KOPT-K1 (cell line): Measurements from ENCODE around the gene PAX2.

Experiments used
- H3K27ac ChIP-seq: fragments of 200-600 bp; sonication (generic); 2 replicates; pipeline ENCODE4 v1.5.1; 2016; ENCODE audit warnings: antibody characterized with exemption, mild to moderate bottlenecking, low read depth, low read length; ENCODE audit not compliant: poor library complexity, severe bottlenecking
- H3K36me3 ChIP-seq: fragments of 200-600 bp; sonication (generic); 2 replicates; pipeline ENCODE4 v1.5.1; 2017; ENCODE audit warnings: antibody characterized with exemption, mild to moderate bottlenecking, low read length, moderate library complexity; ENCODE audit not compliant: insufficient read depth
- H3K9me3 ChIP-seq: fragments of 200-600 bp; sonication (generic); 2 replicates; pipeline ENCODE4 v1.5.1; 2017; ENCODE audit warnings: antibody characterized with exemption, low read length, mild to moderate bottlenecking; ENCODE audit not compliant: insufficient read depth, poor library complexity, severe bottlenecking

Gene PAX2

DNA sequence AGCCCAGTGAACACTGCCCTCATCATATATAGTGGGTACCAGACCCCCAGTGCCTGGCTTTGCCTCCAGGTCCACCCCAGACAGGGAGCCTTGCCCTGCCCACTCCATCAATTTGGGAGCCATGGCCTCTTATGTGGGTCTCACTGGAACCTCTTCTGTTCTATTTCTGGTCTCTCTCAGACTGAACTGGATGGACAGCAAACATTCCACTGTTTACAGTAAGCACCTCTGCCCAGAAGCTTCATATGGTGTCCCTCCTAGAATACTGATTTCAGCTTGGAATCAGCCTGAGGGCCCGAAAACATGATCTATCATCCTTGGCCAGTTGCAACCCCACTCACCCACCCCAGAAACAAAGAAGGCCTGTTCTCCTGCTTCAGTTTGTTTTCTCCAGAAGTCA is 86.4 kb downstream of the PAX2 start:
- H3K9me3 ChIP-seq, result no peaks in the 10 kb centered on the region
- no peak overlapping the region for H3K27ac ChIP-seq
- H3K36me3 ChIP-seq, result no peaks in the 10 kb centered on the region

DNA sequence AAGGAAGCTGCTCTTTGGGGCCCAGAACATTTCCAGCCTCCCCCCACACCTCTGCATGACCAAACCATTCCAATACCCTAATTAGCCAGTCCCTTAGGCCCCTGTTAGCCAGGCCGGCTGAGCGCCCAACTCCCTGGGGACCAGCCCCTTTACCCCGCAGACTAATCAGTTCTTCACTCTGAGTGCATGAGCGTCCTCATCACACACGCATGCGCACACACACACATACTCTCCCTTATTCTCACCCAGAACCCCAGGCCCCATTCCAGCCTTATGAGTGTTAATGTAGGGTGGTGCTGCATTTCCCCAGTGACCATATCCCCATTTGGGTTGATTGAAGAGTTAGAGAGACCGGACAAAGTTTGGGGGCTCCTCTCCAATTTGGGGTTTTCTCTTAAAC is 90.4 kb downstream of the PAX2 start:
- Histone ChIP-seq H3K27ac (no peak overlapping the region), H3K36me3 (no peaks in the 10 kb centered on the region), H3K9me3 (peaks cover under 1% of the 10 kb centered on the region)

DNA sequence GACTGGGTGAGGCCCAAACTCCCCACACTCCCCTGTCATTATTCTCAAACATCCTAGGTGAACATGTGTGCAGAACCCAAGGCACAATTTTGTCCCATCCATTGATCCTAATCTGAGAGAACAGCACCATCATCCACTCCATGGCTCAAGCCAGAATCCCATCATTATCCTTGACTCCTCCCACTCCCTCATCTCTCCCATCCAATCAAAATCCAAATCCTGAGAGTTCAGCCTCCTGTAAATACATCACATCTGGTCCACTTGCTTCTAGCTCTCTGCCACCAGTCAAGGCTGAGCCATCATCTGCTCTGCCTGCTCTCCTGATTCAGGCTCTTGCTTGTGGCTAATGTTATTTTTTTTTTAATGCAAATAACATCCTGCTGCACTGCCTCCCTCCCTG is 91.5 kb downstream of the PAX2 start:
- Histone ChIP-seq H3K27ac (no peak overlapping the region), H3K9me3 (peaks cover 4% of the 10 kb centered on the region), H3K36me3 (no peaks in the 10 kb centered on the region)

DNA sequence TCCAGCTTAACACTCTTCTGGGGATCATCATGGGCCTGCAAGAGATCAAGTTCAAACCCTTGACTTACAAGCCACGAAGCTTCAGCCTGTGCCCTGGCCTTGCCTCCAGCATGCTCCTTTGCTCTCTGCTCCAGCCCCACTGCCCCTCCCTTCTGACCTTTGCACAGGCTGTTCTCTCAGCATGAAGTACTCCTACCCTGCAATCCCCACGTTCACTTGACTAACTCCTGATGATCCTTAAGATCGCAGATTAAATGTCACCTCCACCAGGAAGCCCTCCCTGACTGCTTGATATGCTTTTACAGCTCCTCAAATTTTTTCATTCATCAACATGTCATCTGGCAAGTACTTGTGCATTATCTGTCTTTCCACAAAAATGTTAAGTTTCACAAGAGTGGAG is 91.9 kb downstream of the PAX2 start:
- Histone ChIP-seq H3K36me3 (no peaks in the 10 kb centered on the region), H3K27ac (no peak overlapping the region), H3K9me3 (peaks cover 4% of the 10 kb centered on the region)

DNA sequence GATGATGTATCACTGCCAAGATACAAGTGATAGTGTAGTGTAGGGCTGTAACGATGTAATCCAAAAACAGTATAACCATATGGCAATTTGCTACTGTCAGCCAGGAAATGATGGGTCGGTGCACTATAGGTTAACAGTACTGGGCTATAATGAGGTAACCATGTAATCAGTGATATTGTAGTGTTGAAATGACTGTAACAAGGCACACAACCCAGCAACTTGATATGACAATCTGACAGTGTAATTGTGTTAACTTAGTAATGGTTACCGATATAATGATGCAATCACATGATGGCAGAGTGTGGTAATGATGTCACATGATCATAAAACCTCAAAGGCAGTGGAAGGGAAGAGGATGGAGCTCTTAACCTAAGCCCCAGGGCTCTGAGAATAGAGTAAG is 93.6 kb downstream of the PAX2 start:
- Histone ChIP-seq H3K36me3 (no peaks in the 10 kb centered on the region), H3K27ac (no peak overlapping the region), H3K9me3 (peaks cover 4% of the 10 kb centered on the region)

DNA sequence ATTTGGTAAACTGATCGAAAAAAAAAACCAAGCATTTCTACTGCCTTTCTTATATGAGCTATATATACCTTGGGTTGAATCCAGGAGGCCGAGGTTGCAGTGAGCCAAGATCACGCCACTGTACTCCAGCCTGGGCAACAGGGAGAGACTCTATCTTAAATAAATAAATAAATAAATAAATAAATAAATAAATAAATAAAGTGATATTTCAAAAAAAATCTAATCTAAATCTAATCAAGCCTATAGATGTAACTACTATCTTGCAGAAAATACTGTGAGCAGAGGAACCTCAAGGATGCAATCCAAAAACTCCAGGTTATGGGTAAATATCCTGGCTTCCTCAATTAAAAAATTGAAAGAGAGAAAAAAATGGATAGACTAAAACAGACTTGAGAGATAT is 96.1 kb downstream of the PAX2 start:
- H3K36me3 ChIP-seq, result no peaks in the 10 kb centered on the region
- peaks cover 4% of the 10 kb centered on the region for H3K9me3 ChIP-seq
- H3K27ac ChIP-seq, result no peak overlapping the region

DNA sequence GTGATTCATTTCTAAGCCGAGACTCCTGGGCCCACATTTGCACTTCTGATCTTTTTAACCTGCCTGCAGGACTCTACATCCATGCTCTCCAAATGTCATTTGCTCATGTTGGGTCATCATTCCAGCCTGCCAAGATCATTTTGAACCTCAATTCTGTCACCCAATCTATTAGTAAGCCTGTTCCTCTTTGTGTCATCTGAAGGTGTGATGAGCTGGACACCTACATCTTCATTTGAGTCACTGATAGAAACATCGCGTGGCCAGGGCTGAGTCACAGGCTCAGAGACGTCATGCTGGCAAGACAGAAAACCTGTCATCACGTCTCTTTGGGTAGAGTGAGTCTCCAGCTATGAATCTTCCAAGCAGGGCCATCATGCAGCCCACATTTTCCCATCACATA is 102.1 kb downstream of the PAX2 start:
- Histone ChIP-seq H3K27ac (no peak overlapping the region), H3K36me3 (no peaks in the 10 kb centered on the region), H3K9me3 (no peaks in the 10 kb centered on the region)

DNA sequence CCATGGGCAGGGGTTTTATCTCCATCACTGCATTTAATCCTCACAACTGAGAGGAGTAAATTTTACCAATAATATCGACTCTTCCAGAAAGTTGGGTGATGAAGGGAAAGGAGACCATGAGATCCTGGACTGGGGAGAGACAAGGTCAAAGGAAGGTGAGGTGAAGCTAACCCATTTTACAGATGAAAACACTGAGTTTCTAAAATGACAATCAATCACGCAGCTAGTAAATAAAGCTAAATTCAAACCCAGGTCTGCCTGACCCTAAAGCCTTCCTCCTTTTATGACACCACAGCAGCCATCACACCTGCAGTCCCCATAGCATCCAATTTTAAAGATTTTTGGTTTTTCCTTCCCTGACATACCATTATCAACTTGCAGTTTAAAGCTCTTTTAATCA is 103.4 kb downstream of the PAX2 start:
- Histone ChIP-seq H3K36me3 (no peaks in the 10 kb centered on the region), H3K9me3 (no peaks in the 10 kb centered on the region), H3K27ac (no peak overlapping the region)

DNA sequence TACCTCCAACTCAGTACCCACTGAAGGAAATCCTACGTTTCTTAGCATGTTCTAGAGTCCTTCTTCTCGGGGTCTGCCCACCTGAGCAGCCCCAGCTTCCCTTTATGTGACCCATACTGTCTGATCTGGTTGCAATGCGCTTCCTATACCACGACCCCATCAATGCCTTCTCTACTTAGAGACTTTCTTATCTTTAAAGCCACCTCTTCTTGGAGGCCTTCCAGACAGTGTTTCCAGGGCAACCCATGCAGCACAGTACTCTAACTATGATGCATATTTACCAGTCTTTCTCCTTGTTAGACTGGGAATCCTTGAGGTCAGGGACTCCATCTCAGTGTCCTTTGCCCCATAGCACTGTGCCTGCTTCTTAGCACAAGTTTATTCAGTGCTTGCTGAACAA is 112.9 kb downstream of the PAX2 start:
- no peak overlapping the region for H3K27ac ChIP-seq
- H3K36me3 ChIP-seq, result no peaks in the 10 kb centered on the region
- H3K9me3 ChIP-seq, result peaks cover 13% of the 10 kb centered on the region

DNA sequence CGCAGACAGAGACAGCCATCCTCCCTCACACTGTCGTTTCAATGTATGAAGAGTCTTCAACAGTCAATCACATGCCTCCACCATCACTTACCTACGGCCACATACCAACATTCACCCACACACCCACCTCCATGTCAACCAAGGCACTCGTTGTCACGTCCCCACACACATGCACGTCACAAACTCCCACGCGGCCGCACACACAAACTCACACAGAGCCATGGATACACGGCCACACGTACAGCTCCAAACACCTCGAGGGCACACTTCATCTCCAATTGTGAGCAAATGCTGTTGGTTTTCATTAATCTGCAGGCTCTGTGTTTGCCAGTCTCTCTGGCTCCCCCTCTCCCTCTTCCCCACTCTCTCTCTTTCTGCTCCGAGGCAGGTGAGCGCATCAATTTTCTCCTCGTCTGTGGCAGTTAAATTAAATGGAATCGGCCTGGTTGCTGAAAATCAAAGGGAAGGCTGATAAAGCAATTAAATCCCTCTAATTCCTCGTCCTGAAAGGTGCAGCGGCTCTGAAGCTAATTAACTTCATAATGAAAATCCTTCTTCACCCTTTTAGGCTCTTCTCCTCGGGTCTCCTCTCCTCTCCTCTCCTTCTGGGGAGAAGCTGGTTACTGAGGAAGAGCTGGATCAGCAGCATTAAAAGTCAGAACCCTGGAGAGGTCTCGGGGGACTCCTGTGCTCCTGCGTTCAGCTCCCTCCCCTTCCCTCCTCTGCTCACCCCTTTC is 113.5 kb downstream of the PAX2 start:
- H3K27ac ChIP-seq, result no peak overlapping the region

DNA sequence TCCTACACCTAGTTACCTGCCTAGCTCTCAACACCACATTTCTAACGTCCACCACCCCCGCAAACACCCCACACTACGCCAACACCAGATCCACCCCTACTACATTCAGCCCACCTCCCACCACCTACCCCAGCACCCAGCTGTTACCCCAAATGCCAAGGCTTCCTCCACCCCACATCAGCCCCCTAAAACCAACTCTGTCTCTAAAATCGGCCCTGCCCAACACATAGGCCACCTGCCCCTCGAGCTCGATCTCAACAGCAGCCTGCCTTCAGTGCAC is 114.0 kb downstream of the PAX2 start:
- Histone ChIP-seq H3K36me3 (no peaks in the 10 kb centered on the region), H3K9me3 (peaks cover 13% of the 10 kb centered on the region), H3K27ac (no peak overlapping the region)

More for the DNA sequence above, 113.5 kb downstream of the PAX2 start:
- H3K9me3 ChIP-seq, result peaks cover 13% of the 10 kb centered on the region
- no peaks in the 10 kb centered on the region for H3K36me3 ChIP-seq

DNA sequence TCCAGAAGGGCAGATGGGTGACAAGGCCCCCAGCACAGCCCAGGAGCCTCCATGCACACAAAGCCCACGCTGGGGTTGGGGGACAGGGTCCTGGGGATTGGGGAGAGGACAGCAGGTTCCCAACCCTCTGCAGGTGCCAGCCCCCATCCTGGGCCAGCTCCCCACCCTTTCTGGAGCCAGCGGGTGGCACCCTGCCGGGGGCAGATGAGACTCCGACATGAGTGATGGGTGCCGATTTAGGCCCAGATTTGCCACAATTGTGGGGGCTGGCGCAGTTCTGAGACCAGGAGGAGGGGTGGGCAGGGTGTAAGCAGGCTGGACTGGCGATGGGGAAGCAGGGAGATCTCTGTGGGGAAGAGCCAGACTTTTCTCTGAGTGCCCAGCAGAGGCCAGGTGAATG is 118.1 kb downstream of the PAX2 start:
- no peaks in the 10 kb centered on the region for H3K9me3 ChIP-seq
- no peaks in the 10 kb centered on the region for H3K36me3 ChIP-seq
- H3K27ac ChIP-seq, result no peak overlapping the region

DNA sequence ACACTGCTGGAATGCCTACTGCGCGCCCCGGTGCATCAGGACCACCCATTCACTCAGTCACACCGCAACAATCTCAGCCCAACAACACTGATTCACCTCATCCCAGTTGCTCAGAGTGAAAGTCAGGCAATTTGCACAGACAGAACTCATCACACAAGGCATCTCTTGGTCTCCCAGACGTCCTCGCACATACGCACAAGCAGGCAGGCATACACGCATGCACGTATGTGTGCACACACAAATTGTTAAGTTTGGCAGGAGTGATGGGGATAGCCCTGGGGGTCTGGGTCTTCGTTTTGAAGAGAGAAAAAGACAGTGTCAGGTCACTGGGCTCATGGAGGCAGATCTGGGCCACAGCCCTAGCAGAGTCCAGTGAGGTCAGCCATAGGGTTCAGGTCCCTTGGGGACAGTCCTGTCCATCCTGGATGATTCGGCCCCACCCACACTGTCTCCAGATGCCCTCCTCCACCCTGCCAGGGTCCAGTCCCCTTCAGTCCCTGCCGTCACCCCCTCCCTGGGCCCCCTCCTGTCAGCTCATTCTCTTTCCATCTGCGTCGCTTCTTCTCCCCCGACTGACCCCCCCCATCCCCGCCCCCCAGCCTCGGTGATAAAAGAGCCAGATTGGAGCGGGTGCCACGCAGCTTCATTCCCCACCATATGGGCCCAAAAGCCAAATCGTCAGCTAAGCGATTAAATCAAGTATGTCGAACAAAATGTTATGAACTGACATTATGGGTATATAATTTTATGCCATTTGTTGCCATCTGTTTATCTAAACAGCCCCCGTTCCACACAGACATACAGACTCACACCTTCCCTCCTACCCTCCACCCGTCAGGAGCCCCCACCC is 118.9 kb downstream of the PAX2 start:
- no peaks in the 10 kb centered on the region for H3K36me3 ChIP-seq
- no peaks in the 10 kb centered on the region for H3K9me3 ChIP-seq
- no peak overlapping the region for H3K27ac ChIP-seq

DNA sequence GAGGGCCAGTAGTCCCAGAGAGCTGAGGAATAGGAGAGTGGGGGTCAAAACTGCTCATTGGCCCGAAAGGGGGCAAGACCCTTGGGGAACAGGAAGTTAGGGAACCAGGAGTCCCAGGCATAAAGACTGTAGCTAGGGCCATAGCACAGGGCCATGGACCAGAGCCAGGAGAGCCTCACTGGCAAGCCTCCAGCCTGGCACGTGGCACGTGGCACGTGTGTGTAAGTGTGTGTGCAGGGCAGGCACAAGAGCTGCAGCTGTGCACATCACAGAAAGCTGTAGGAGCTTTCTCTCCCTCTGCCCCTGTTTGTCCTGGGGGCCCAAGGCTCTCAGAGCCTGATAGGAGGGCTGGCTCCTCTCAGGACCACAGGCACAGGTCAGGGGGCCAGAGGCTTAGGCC is 119.6 kb downstream of the PAX2 start:
- Histone ChIP-seq H3K27ac (no peak overlapping the region), H3K9me3 (no peaks in the 10 kb centered on the region), H3K36me3 (no peaks in the 10 kb centered on the region)

DNA sequence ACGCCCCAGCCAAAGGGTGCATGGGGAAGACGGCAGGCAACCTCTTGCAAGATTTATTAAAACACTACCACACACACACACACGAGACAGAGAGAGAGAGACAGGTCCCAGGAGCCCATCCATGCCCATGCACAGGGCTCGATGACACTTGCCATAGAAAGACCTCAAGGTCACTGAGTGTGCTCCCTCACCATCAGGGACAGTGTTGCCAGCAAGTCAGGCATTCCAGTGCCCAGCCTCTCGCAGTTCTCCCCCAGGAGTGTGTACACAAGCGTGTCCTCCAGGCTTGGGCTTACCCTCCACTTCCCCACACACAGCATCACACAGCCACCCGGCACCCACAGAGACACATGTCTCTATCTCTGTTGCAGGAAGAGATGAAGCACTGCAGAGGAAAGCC is 120.6 kb downstream of the PAX2 start:
- Histone ChIP-seq H3K36me3 (no peaks in the 10 kb centered on the region), H3K27ac (no peak overlapping the region), H3K9me3 (no peaks in the 10 kb centered on the region)

DNA sequence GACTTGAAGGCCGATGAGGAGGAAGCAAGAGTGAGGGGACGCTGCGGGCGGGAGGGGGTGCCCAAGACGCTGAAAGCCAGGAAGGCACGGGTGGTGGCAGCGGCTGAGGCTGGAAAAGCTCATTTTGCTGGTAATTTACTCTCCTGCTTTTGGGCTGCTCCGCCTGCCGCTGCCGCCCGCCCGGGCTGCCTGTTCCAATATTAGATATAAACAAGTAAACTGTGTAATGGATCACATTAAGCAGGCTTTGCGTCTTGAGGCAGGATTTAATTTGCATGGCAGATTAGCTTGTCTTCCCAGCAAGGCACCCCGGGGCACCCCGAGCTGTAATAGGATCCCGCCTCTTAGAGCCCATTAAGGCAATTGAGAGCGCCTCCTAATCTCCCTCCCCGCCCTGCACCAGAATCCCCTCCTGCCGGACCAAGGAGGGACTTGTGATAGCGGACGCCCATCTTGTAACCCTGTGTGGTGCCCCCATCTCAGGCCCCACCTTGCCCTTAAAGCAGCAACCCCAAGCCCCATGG is 121.3 kb downstream of the PAX2 start:
- H3K36me3 ChIP-seq, result no peaks in the 10 kb centered on the region
- H3K9me3 ChIP-seq, result no peaks in the 10 kb centered on the region
- no peak overlapping the region for H3K27ac ChIP-seq
